ENCODE measurements around the gene SRSF4.

The SRSF4 gene

GRCh38 chr1:29200906-29201594, 19.4 kb upstream of the SRSF4 start:
- Histone ChIP-seq H3K9ac (ENCODE audit: low read depth, low read length) (no peak overlapping the region), H3K4me1 (ENCODE audit: insufficient read depth, low read length) (no peaks in the 10 kb centered on the region), H2AFZ (ENCODE audit: low read depth, low read length) (no peak overlapping the region), H3K79me2 (ENCODE audit: insufficient read depth, low read length) (no peaks in the 10 kb centered on the region), H3K9me3 (ENCODE audit: insufficient read depth, low read length, severe bottlenecking) (no peaks in the 10 kb centered on the region), H3K27ac (ENCODE audit: low read length) (no peak overlapping the region), H3K27me3 (ENCODE audit: insufficient read depth, low read length, poor library complexity) (no peaks in the 10 kb centered on the region), H3K4me3 (ENCODE audit: low read depth in 1 of 2, low read length in 2 of 2) (no peak overlapping the region), H4K20me1 (ENCODE audit: insufficient read depth, low read length) (peaks cover 3% of the 10 kb centered on the region; the same call in 1 of the 2 replicates), H3K4me2 (ENCODE audit: insufficient read depth, low read length) (no peak overlapping the region), H3K36me3 (ENCODE audit: insufficient read depth, low read length) (peaks cover 52% of the 10 kb centered on the region)
- no peak for TF ChIP-seq EZH2 (IDR thresholded peaks at IDR 0.05; ENCODE audit: borderline replicate concordance, low read depth, low read length, severe bottlenecking)
- TF ChIP-seq, protein P1, sequence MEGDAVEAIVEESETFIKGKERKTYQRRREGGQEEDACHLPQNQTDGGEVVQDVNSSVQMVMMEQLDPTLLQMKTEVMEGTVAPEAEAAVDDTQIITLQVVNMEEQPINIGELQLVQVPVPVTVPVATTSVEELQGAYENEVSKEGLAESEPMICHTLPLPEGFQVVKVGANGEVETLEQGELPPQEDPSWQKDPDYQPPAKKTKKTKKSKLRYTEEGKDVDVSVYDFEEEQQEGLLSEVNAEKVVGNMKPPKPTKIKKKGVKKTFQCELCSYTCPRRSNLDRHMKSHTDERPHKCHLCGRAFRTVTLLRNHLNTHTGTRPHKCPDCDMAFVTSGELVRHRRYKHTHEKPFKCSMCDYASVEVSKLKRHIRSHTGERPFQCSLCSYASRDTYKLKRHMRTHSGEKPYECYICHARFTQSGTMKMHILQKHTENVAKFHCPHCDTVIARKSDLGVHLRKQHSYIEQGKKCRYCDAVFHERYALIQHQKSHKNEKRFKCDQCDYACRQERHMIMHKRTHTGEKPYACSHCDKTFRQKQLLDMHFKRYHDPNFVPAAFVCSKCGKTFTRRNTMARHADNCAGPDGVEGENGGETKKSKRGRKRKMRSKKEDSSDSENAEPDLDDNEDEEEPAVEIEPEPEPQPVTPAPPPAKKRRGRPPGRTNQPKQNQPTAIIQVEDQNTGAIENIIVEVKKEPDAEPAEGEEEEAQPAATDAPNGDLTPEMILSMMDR (IDR thresholded peaks at IDR 0.05; ENCODE audit: borderline replicate concordance, extremely low read depth, low read length, poor library complexity, severe bottlenecking) = no peak
- ATAC-seq (ENCODE audit: insufficient read depth, low read depth) (no peak), DNase-seq (no peak)

DNA sequence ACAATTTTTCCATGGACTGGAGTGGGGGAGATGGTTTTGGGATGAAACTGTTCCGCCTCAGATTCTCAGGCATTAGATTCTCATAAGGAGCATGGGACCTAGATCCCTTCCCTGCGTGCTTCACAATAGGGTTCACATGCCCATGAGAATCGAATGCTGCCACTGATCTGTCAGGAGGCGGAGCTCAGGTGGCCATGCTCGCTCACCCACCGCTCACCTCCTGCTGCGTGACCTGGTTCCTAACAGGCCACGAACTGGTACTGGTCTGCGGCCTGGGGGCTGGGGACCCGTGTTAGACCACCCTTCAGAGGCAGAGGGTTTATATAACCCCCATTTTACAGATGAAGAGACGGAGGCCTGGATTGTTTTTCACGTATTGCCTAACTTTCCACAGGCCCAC, 16.3 kb upstream of the SRSF4 start:
- Histone ChIP-seq H3K79me2 (ENCODE audit: insufficient read depth, low read length) (no peaks in the 10 kb centered on the region), H3K27ac (ENCODE audit: low read length) (no peak overlapping the region), H3K36me3 (ENCODE audit: insufficient read depth, low read length) (peaks cover 61% of the 10 kb centered on the region), H3K4me1 (ENCODE audit: insufficient read depth, low read length) (no peaks in the 10 kb centered on the region), H2AFZ (ENCODE audit: low read depth, low read length) (no peak overlapping the region), H3K9me3 (ENCODE audit: insufficient read depth, low read length, severe bottlenecking) (no peaks in the 10 kb centered on the region), H3K9ac (ENCODE audit: low read depth, low read length) (no peak overlapping the region), H3K4me2 (ENCODE audit: insufficient read depth, low read length) (no peak overlapping the region), H3K4me3 (ENCODE audit: low read depth in 1 of 2, low read length in 2 of 2) (no peak overlapping the region), H4K20me1 (ENCODE audit: insufficient read depth, low read length) (peaks cover under 1% of the 10 kb centered on the region; the same call in 1 of the 2 replicates), H3K27me3 (ENCODE audit: insufficient read depth, low read length, poor library complexity) (no peaks in the 10 kb centered on the region)
- TF ChIP-seq, protein P1 (IDR thresholded peaks at IDR 0.05; ENCODE audit: borderline replicate concordance, extremely low read depth, low read length, poor library complexity, severe bottlenecking) = no peak
- TF ChIP-seq EZH2 (IDR thresholded peaks at IDR 0.05; ENCODE audit: borderline replicate concordance, low read depth, low read length, severe bottlenecking) = no peak
- ATAC-seq (ENCODE audit: insufficient read depth, low read depth) (no peak), DNase-seq (no peak)

DNA sequence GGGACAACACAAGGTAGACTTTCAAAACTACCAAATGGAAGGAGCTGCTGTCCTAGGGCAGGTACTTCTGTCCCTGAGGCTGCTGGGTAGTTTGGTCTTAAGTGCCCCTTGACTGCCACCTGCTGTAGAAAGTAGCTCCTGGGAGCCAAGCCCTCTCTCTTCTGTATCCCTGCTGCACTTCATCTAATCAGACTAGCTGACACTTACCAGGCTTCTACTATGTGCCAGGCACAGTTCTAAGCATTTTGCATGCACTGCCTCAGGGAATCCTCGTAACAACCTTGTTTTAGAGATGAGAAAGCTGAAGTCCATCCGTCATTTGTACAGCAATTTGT, 15.9 kb upstream of the SRSF4 start:
- Histone ChIP-seq H3K4me2 (ENCODE audit: insufficient read depth, low read length) (no peak overlapping the region), H4K20me1 (ENCODE audit: insufficient read depth, low read length) (no peaks in the 10 kb centered on the region), H3K9ac (ENCODE audit: low read depth, low read length) (no peak overlapping the region), H3K27me3 (ENCODE audit: insufficient read depth, low read length, poor library complexity) (no peaks in the 10 kb centered on the region), H3K4me3 (ENCODE audit: low read depth in 1 of 2, low read length in 2 of 2) (no peak overlapping the region), H3K27ac (ENCODE audit: low read length) (no peak overlapping the region), H3K36me3 (ENCODE audit: insufficient read depth, low read length) (peaks cover 59% of the 10 kb centered on the region), H3K9me3 (ENCODE audit: insufficient read depth, low read length, severe bottlenecking) (no peaks in the 10 kb centered on the region), H2AFZ (ENCODE audit: low read depth, low read length) (no peak overlapping the region), H3K4me1 (ENCODE audit: insufficient read depth, low read length) (no peaks in the 10 kb centered on the region), H3K79me2 (ENCODE audit: insufficient read depth, low read length) (no peaks in the 10 kb centered on the region)
- TF ChIP-seq, protein P1 (IDR thresholded peaks at IDR 0.05; ENCODE audit: borderline replicate concordance, extremely low read depth, low read length, poor library complexity, severe bottlenecking) = peak; percentile 58
- no peak for TF ChIP-seq EZH2 (IDR thresholded peaks at IDR 0.05; ENCODE audit: borderline replicate concordance, low read depth, low read length, severe bottlenecking)
- DNase-seq (peak; percentile 35), ATAC-seq (ENCODE audit: insufficient read depth, low read depth) (peak; percentile 81)

Measured in DND-41 (cell line).